GM19099 (cell line): ENCODE measurements around the gene CD36.

Experiments
- POLR2A ChIP-seq: IDR thresholded peaks from 3 replicates; pipeline ENCODE4 v1.6.1; 2011; ENCODE audit warnings: low read depth; ENCODE audit not compliant: insufficient read length; ENCODE audit errors: extremely low read depth

Gene CD36

GRCh38 chr7:80637911-80638765, at the start of gene CD36:
Gene CD36, plus strand, starts transcription at chr7:80638642. Its CDS starts 8,099 bp downstream, at chr7:80646741.
- TF ChIP-seq POLR2A: no peak

- no peak for TF ChIP-seq POLR2A
These were observed 48.8 kb upstream of the CD36 start for GRCh38 chr7:80589631-80590030.

- TF ChIP-seq POLR2A: no peak
These were observed 46.8 kb upstream of the CD36 start for GRCh38 chr7:80591654-80592053.

GRCh38 chr7:80593869-80594586, 44.4 kb upstream of the CD36 start:
- TF ChIP-seq POLR2A: no peak

GRCh38 chr7:80596933-80597517, 41.4 kb upstream of the CD36 start:
- TF ChIP-seq POLR2A: no peak

- TF ChIP-seq POLR2A: no peak
These were observed 40.6 kb upstream of the CD36 start for GRCh38 chr7:80597875-80598274.

GRCh38 chr7:80600046-80600445, 38.4 kb upstream of the CD36 start:
- TF ChIP-seq POLR2A: no peak

- TF ChIP-seq POLR2A: no peak
These were observed 36.4 kb upstream of the CD36 start for GRCh38 chr7:80601999-80602398.

GRCh38 chr7:80603940-80604339, 34.5 kb upstream of the CD36 start:
- no peak for TF ChIP-seq POLR2A

GRCh38 chr7:80604436-80604835, 34.0 kb upstream of the CD36 start:
- no peak for TF ChIP-seq POLR2A

- no peak for TF ChIP-seq POLR2A
These were observed 31.3 kb upstream of the CD36 start for GRCh38 chr7:80607136-80607535.

- no peak for TF ChIP-seq POLR2A
These were observed 30.1 kb upstream of the CD36 start for GRCh38 chr7:80608336-80608735.

GRCh38 chr7:80609751-80610150, 28.7 kb upstream of the CD36 start:
- TF ChIP-seq POLR2A: no peak

- no peak for TF ChIP-seq POLR2A
These were observed 27.1 kb upstream of the CD36 start for GRCh38 chr7:80611353-80611752.

GRCh38 chr7:80611779-80612178, 26.7 kb upstream of the CD36 start:
- no peak for TF ChIP-seq POLR2A

- TF ChIP-seq POLR2A: no peak
These were observed 25.6 kb upstream of the CD36 start for GRCh38 chr7:80612880-80613279.
